ENCODE measurements around the gene SCUBE2.

Gene SCUBE2

GRCh38 chr11:9037963-9038362 lies 53.4 kb downstream of the SCUBE2 start:
- no peak for DNase-seq
- H4K91ac ChIP-seq (ENCODE audit: low read depth, low read length), result no peak overlapping the region
- H3K4me1 ChIP-seq (ENCODE audit: control insufficient read depth in 1 of 2, insufficient read depth in 2 of 2, low read length in 2 of 2), result no peaks in the 10 kb centered on the region
- no CpG with 5 or more reads among the region's 1 CpG for WGBS (ENCODE audit: extremely low coverage, insufficient coverage, insufficient read length)
- no peak overlapping the region for H2BK120ac ChIP-seq (ENCODE audit: insufficient read depth, low read length, poor library complexity)
- no peak overlapping the region for H3K4ac ChIP-seq (ENCODE audit: low read depth, low read length)
- H3K79me1 ChIP-seq (ENCODE audit: low read length), result no peaks in the 10 kb centered on the region
- no peak overlapping the region for H3K23ac ChIP-seq (ENCODE audit: low read length)
- no peaks in the 10 kb centered on the region for H3K27me3 ChIP-seq (ENCODE audit: insufficient read depth, low read length)
- H3K9me3 ChIP-seq (ENCODE audit: insufficient read depth, low read depth, low read length), result peaks cover 4% of the 10 kb centered on the region
- no peak overlapping the region for H4K8ac ChIP-seq (ENCODE audit: low read depth, low read length)
- H2AK5ac ChIP-seq (ENCODE audit: low read length), result no peak overlapping the region
- H3K18ac ChIP-seq (ENCODE audit: low read length), result no peak overlapping the region
- H3K27ac ChIP-seq (ENCODE audit: low read depth, low read length), result no peak overlapping the region
- no peak overlapping the region for H2BK12ac ChIP-seq (ENCODE audit: low read length)
- no peaks in the 10 kb centered on the region for H3K79me2 ChIP-seq (ENCODE audit: control insufficient read depth, insufficient read depth, low read length, poor library complexity)
- H3K4me3 ChIP-seq (ENCODE audit: low read depth, low read length), result no peak overlapping the region
- H3K4me2 ChIP-seq (ENCODE audit: low read length), result no peak overlapping the region
- H3K14ac ChIP-seq (ENCODE audit: low read length), result no peak overlapping the region
- H2AFZ ChIP-seq (ENCODE audit: insufficient read depth, low read length, poor library complexity), result no peak overlapping the region
- H3K9ac ChIP-seq (ENCODE audit: low read length), result no peak overlapping the region
- H3K36me3 ChIP-seq (ENCODE audit: control insufficient read depth in 1 of 2, insufficient read depth in 2 of 2, low read length in 2 of 2), result no peaks in the 10 kb centered on the region
- no peak overlapping the region for H4K12ac ChIP-seq (ENCODE audit: low read depth, low read length)
- no peak overlapping the region for H2BK5ac ChIP-seq (ENCODE audit: low read depth, low read length, poor library complexity)

GRCh38 chr11:9037046-9037780 lies 54.2 kb downstream of the SCUBE2 start:
- H3K23ac ChIP-seq (ENCODE audit: low read length), result no peak overlapping the region
- no peak overlapping the region for H2BK120ac ChIP-seq (ENCODE audit: insufficient read depth, low read length, poor library complexity)
- no peak for DNase-seq
- no peak overlapping the region for H3K18ac ChIP-seq (ENCODE audit: low read length)
- H3K4me2 ChIP-seq (ENCODE audit: low read length), result no peak overlapping the region
- H3K79me2 ChIP-seq (ENCODE audit: control insufficient read depth, insufficient read depth, low read length, poor library complexity), result no peaks in the 10 kb centered on the region
- no CpG with 5 or more reads among the region's 7 CpGs for WGBS (ENCODE audit: extremely low coverage, insufficient coverage, insufficient read length)
- H2AK5ac ChIP-seq (ENCODE audit: low read length), result no peak overlapping the region
- no peaks in the 10 kb centered on the region for H3K36me3 ChIP-seq (ENCODE audit: control insufficient read depth in 1 of 2, insufficient read depth in 2 of 2, low read length in 2 of 2)
- no peak overlapping the region for H3K4ac ChIP-seq (ENCODE audit: low read depth, low read length)
- H3K27ac ChIP-seq (ENCODE audit: low read depth, low read length), result no peak overlapping the region
- no peak overlapping the region for H3K9ac ChIP-seq (ENCODE audit: low read length)
- no peak overlapping the region for H2AFZ ChIP-seq (ENCODE audit: insufficient read depth, low read length, poor library complexity)
- no peak overlapping the region for H4K91ac ChIP-seq (ENCODE audit: low read depth, low read length)
- no peak overlapping the region for H2BK5ac ChIP-seq (ENCODE audit: low read depth, low read length, poor library complexity)
- H3K27me3 ChIP-seq (ENCODE audit: insufficient read depth, low read length), result no peaks in the 10 kb centered on the region
- H3K4me1 ChIP-seq (ENCODE audit: control insufficient read depth in 1 of 2, insufficient read depth in 2 of 2, low read length in 2 of 2), result no peaks in the 10 kb centered on the region
- no peak overlapping the region for H4K8ac ChIP-seq (ENCODE audit: low read depth, low read length)
- H3K9me3 ChIP-seq (ENCODE audit: insufficient read depth, low read depth, low read length), result peaks cover 4% of the 10 kb centered on the region
- no peak overlapping the region for H3K4me3 ChIP-seq (ENCODE audit: low read depth, low read length)
- no peak overlapping the region for H2BK12ac ChIP-seq (ENCODE audit: low read length)
- H4K12ac ChIP-seq (ENCODE audit: low read depth, low read length), result no peak overlapping the region
- no peak overlapping the region for H3K14ac ChIP-seq (ENCODE audit: low read length)
- H3K79me1 ChIP-seq (ENCODE audit: low read length), result no peaks in the 10 kb centered on the region

- no peak for DNase-seq
- Histone ChIP-seq H4K8ac (ENCODE audit: low read depth, low read length) (no peak overlapping the region), H2AK5ac (ENCODE audit: low read length) (no peak overlapping the region), H3K79me2 (ENCODE audit: control insufficient read depth, insufficient read depth, low read length, poor library complexity) (no peaks in the 10 kb centered on the region), H3K79me1 (ENCODE audit: low read length) (no peaks in the 10 kb centered on the region), H3K4me1 (ENCODE audit: control insufficient read depth in 1 of 2, insufficient read depth in 2 of 2, low read length in 2 of 2) (peaks cover 0 to 2% of the 10 kb centered on the region in 2 experiments), H3K27me3 (ENCODE audit: insufficient read depth, low read length) (no peaks in the 10 kb centered on the region), H3K9me3 (ENCODE audit: insufficient read depth, low read depth, low read length) (no peaks in the 10 kb centered on the region), H2AFZ (ENCODE audit: insufficient read depth, low read length, poor library complexity) (no peak overlapping the region), H3K36me3 (ENCODE audit: control insufficient read depth in 1 of 2, insufficient read depth in 2 of 2, low read length in 2 of 2) (no peaks in the 10 kb centered on the region), H3K14ac (ENCODE audit: low read length) (no peak overlapping the region), H2BK5ac (ENCODE audit: low read depth, low read length, poor library complexity) (no peak overlapping the region), H2BK120ac (ENCODE audit: insufficient read depth, low read length, poor library complexity) (no peak overlapping the region), H2BK12ac (ENCODE audit: low read length) (no peak overlapping the region), H3K18ac (ENCODE audit: low read length) (no peak overlapping the region), H3K27ac (ENCODE audit: low read depth, low read length) (no peak overlapping the region), H4K12ac (ENCODE audit: low read depth, low read length) (no peak overlapping the region), H3K4me3 (ENCODE audit: low read depth, low read length) (peak overlapping the region; percentile 27), H3K4ac (ENCODE audit: low read depth, low read length) (no peak overlapping the region), H4K91ac (ENCODE audit: low read depth, low read length) (no peak overlapping the region), H3K4me2 (ENCODE audit: low read length) (no peak overlapping the region), H3K23ac (ENCODE audit: low read length) (peak overlapping the region; percentile 18), H3K9ac (ENCODE audit: low read length) (peak overlapping the region; percentile 9)
- no CpG with 5 or more reads among the region's 5 CpGs for WGBS (ENCODE audit: extremely low coverage, insufficient coverage, insufficient read length)
Measured at GRCh38 chr11:9030601-9031000, 60.8 kb downstream of the SCUBE2 start.

- Histone ChIP-seq H3K27ac (ENCODE audit: low read depth, low read length) (no peak overlapping the region), H3K36me3 (ENCODE audit: control insufficient read depth in 1 of 2, insufficient read depth in 2 of 2, low read length in 2 of 2) (no peaks in the 10 kb centered on the region), H3K27me3 (ENCODE audit: insufficient read depth, low read length) (no peaks in the 10 kb centered on the region), H3K14ac (ENCODE audit: low read length) (no peak overlapping the region), H2BK120ac (ENCODE audit: insufficient read depth, low read length, poor library complexity) (no peak overlapping the region), H2BK5ac (ENCODE audit: low read depth, low read length, poor library complexity) (no peak overlapping the region), H3K23ac (ENCODE audit: low read length) (no peak overlapping the region), H3K4me1 (ENCODE audit: control insufficient read depth in 1 of 2, insufficient read depth in 2 of 2, low read length in 2 of 2) (peaks cover 0 to 2% of the 10 kb centered on the region in 2 experiments), H3K4ac (ENCODE audit: low read depth, low read length) (no peak overlapping the region), H3K4me2 (ENCODE audit: low read length) (no peak overlapping the region), H4K8ac (ENCODE audit: low read depth, low read length) (no peak overlapping the region), H3K9ac (ENCODE audit: low read length) (no peak overlapping the region), H3K79me1 (ENCODE audit: low read length) (no peaks in the 10 kb centered on the region), H2BK12ac (ENCODE audit: low read length) (no peak overlapping the region), H2AFZ (ENCODE audit: insufficient read depth, low read length, poor library complexity) (no peak overlapping the region), H2AK5ac (ENCODE audit: low read length) (no peak overlapping the region), H3K18ac (ENCODE audit: low read length) (no peak overlapping the region), H3K9me3 (ENCODE audit: insufficient read depth, low read depth, low read length) (no peaks in the 10 kb centered on the region), H3K4me3 (ENCODE audit: low read depth, low read length) (no peak overlapping the region), H4K12ac (ENCODE audit: low read depth, low read length) (no peak overlapping the region), H3K79me2 (ENCODE audit: control insufficient read depth, insufficient read depth, low read length, poor library complexity) (no peaks in the 10 kb centered on the region), H4K91ac (ENCODE audit: low read depth, low read length) (no peak overlapping the region)
- WGBS (ENCODE audit: extremely low coverage, insufficient coverage, insufficient read length), result no CpG with 5 or more reads among the region's 7 CpGs
- no peak for DNase-seq
Measured at GRCh38 chr11:9029422-9029821, 62.0 kb downstream of the SCUBE2 start.
